ENCODE measurements around the gene ATP2B1. TPM values are rescaled to one million over a fixed set of nuclear protein-coding genes. Genes with fewer than 3 reads are reported as not detected.
A peak's percentile ranks its signal among the peaks of the same experiment; 100 is the strongest.

The ATP2B1 gene
- total RNA-seq, 1 donor: 99.9 TPM

GRCh38 chr12:89649820-89650219, 58.8 kb downstream of the ATP2B1 start:
- H3K4me1 ChIP-seq (ENCODE audit: insufficient read depth, low read length): no peaks in the 10 kb centered on the region
- no peak overlapping the region for H3K4me2 ChIP-seq (ENCODE audit: insufficient read depth, low read length)
- H3K27ac ChIP-seq (ENCODE audit: low read depth, low read length): no peak overlapping the region
- H3K27me3 ChIP-seq (ENCODE audit: insufficient read depth, low read length): no peaks in the 10 kb centered on the region
- no peaks in the 10 kb centered on the region for H3K9me3 ChIP-seq (ENCODE audit: low read depth, low read length)
- TF ChIP-seq, protein P1, sequence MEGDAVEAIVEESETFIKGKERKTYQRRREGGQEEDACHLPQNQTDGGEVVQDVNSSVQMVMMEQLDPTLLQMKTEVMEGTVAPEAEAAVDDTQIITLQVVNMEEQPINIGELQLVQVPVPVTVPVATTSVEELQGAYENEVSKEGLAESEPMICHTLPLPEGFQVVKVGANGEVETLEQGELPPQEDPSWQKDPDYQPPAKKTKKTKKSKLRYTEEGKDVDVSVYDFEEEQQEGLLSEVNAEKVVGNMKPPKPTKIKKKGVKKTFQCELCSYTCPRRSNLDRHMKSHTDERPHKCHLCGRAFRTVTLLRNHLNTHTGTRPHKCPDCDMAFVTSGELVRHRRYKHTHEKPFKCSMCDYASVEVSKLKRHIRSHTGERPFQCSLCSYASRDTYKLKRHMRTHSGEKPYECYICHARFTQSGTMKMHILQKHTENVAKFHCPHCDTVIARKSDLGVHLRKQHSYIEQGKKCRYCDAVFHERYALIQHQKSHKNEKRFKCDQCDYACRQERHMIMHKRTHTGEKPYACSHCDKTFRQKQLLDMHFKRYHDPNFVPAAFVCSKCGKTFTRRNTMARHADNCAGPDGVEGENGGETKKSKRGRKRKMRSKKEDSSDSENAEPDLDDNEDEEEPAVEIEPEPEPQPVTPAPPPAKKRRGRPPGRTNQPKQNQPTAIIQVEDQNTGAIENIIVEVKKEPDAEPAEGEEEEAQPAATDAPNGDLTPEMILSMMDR (IDR thresholded peaks at IDR 0.05; ENCODE audit: extremely low read depth, low read depth, low read length): no peak
- H4K20me1 ChIP-seq (ENCODE audit: insufficient read depth, low read length): peaks cover 13% of the 10 kb centered on the region
- peaks cover 21% of the 10 kb centered on the region for H3K36me3 ChIP-seq (ENCODE audit: insufficient read depth, low read length)
- H3K4me3 ChIP-seq (ENCODE audit: insufficient read depth, low read length): no peak overlapping the region
- peaks cover 96% of the 10 kb centered on the region for H3K79me2 ChIP-seq (ENCODE audit: insufficient read depth, low read length)
- DNase-seq (ENCODE audit: insufficient read length, low spot score, missing footprints): no peak
- no peak overlapping the region for H2AFZ ChIP-seq (ENCODE audit: low read length)

GRCh38 chr12:89649139-89649538, 59.5 kb downstream of the ATP2B1 start:
- H3K9me3 ChIP-seq (ENCODE audit: low read depth, low read length): no peaks in the 10 kb centered on the region

DNA sequence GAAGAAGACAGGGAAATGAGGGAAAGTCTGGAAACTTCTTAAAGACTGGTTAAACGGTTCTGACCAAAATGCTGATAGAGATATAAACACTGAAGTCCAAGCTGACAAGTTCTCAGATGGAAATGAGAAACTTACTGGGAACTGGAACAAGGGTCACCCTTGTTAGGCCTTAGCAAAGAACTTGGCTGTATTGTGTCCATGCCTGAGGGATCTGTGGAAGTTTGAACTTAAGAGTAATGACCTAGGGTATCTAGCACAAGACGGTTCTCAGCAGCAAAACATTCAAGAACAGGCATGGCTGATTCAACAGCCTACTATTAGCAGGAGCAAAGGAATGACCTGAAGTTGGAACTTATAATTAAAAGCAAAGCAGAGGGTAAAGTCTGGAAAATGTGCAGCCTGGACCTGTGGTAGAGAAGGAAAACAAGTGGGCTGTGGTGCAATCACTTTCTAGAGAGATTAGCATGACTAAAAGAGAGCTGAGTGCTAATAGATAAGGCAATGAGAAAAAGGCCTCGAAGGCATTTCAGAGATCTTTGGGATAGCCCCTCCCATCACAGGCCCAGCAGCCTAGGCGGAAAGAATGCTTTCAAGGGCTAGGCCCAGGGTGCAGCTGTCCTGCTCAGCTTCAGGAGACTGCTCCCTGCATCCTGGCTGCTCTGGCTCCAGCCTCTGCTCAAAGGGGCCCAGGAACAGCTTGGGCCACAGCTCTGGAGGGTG, 60.3 kb downstream of the ATP2B1 start:
- H3K36me3 ChIP-seq (ENCODE audit: insufficient read depth, low read length): peaks cover 21% of the 10 kb centered on the region
- no peak for DNase-seq (ENCODE audit: insufficient read length, low spot score, missing footprints)
- peaks cover 98% of the 10 kb centered on the region for H3K79me2 ChIP-seq (ENCODE audit: insufficient read depth, low read length)
- no peak overlapping the region for H2AFZ ChIP-seq (ENCODE audit: low read length)
- TF ChIP-seq, protein P1 (IDR thresholded peaks at IDR 0.05; ENCODE audit: extremely low read depth, low read depth, low read length): no peak
- no peaks in the 10 kb centered on the region for H3K9me3 ChIP-seq (ENCODE audit: low read depth, low read length)
- peak overlapping the region; percentile 2 for H3K27ac ChIP-seq (ENCODE audit: low read depth, low read length)
- no peak overlapping the region for H3K4me3 ChIP-seq (ENCODE audit: insufficient read depth, low read length)
- H3K4me1 ChIP-seq (ENCODE audit: insufficient read depth, low read length): no peaks in the 10 kb centered on the region
- H4K20me1 ChIP-seq (ENCODE audit: insufficient read depth, low read length): peaks cover 12% of the 10 kb centered on the region
- no peak overlapping the region for H3K4me2 ChIP-seq (ENCODE audit: insufficient read depth, low read length)
- no peaks in the 10 kb centered on the region for H3K27me3 ChIP-seq (ENCODE audit: insufficient read depth, low read length)

More at GRCh38 chr12:89649139-89649538, 59.5 kb downstream of the ATP2B1 start:
- no peak overlapping the region for H3K4me2 ChIP-seq (ENCODE audit: insufficient read depth, low read length)
- H4K20me1 ChIP-seq (ENCODE audit: insufficient read depth, low read length): peaks cover 12% of the 10 kb centered on the region
- no peak overlapping the region for H2AFZ ChIP-seq (ENCODE audit: low read length)
- H3K27ac ChIP-seq (ENCODE audit: low read depth, low read length): no peak overlapping the region
- no peaks in the 10 kb centered on the region for H3K27me3 ChIP-seq (ENCODE audit: insufficient read depth, low read length)
- H3K36me3 ChIP-seq (ENCODE audit: insufficient read depth, low read length): peaks cover 21% of the 10 kb centered on the region
- TF ChIP-seq, protein P1 (IDR thresholded peaks at IDR 0.05; ENCODE audit: extremely low read depth, low read depth, low read length): no peak
- DNase-seq (ENCODE audit: insufficient read length, low spot score, missing footprints): no peak
- peaks cover 98% of the 10 kb centered on the region for H3K79me2 ChIP-seq (ENCODE audit: insufficient read depth, low read length)
- H3K4me3 ChIP-seq (ENCODE audit: insufficient read depth, low read length): no peak overlapping the region
- no peaks in the 10 kb centered on the region for H3K4me1 ChIP-seq (ENCODE audit: insufficient read depth, low read length)

DNA sequence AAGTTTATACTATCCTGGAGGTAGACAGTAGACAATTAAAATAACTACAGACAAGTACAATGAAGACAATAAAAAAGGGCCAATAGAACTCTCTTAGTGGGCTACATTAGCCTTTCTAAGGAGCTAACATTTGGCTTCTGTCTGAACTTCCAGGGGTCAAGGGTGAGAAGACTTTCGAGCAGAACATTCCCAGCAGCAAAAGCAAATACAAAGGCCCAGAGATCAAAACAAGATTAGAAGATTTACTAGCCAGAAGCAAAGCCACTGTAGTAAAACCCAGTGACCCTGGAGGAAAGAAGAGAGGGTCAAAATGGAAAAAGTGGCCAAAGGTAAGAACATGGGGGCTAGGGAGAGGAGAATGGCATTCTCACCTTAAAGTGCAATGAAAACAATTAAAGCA, 63.2 kb downstream of the ATP2B1 start:
- H3K79me2 ChIP-seq (ENCODE audit: insufficient read depth, low read length): peaks cover 97% of the 10 kb centered on the region
- no peak overlapping the region for H2AFZ ChIP-seq (ENCODE audit: low read length)
- no peak for DNase-seq (ENCODE audit: insufficient read length, low spot score, missing footprints)
- H4K20me1 ChIP-seq (ENCODE audit: insufficient read depth, low read length): peaks cover 12% of the 10 kb centered on the region
- H3K27ac ChIP-seq (ENCODE audit: low read depth, low read length): no peak overlapping the region
- H3K4me3 ChIP-seq (ENCODE audit: insufficient read depth, low read length): no peak overlapping the region
- no peak overlapping the region for H3K4me2 ChIP-seq (ENCODE audit: insufficient read depth, low read length)
- no peaks in the 10 kb centered on the region for H3K27me3 ChIP-seq (ENCODE audit: insufficient read depth, low read length)
- H3K9me3 ChIP-seq (ENCODE audit: low read depth, low read length): no peaks in the 10 kb centered on the region
- peaks cover 31% of the 10 kb centered on the region for H3K36me3 ChIP-seq (ENCODE audit: insufficient read depth, low read length)
- H3K4me1 ChIP-seq (ENCODE audit: insufficient read depth, low read length): no peaks in the 10 kb centered on the region
- TF ChIP-seq, protein P1 (IDR thresholded peaks at IDR 0.05; ENCODE audit: extremely low read depth, low read depth, low read length): no peak
